Thyroid gland (tissue), 4 donors: ENCODE measurements around the gene MAP1LC3B2. TPM values are rescaled to one million over a fixed set of nuclear protein-coding genes. Genes with fewer than 3 reads are reported as not detected.

Source experiments
- DNase-seq, 2 donors: peaks; one replicate each; pipeline ENCODE4 v3.0.0-alpha.2; 2019
- H3K27ac ChIP-seq, 3 donors: fragments of 200-600 bp; sonication (generic); 1 replicate in 2 of 3; 2 replicates in 1 of 3; pipeline ENCODE4 v1.5.1; 2016 to 2019; ENCODE audit warnings: mild to moderate bottlenecking in 1 of 3, moderate library complexity in 1 of 3
- H3K27me3 ChIP-seq: fragments of 200-600 bp; sonication (generic); one replicate; pipeline ENCODE4 v1.5.1; 2019
- H3K36me3 ChIP-seq, 2 donors: fragments of 200-600 bp; sonication (generic); one replicate each; pipeline ENCODE4 v1.5.1; 2016 to 2019
- H3K4me1 ChIP-seq, 2 donors: fragments of 200-600 bp; sonication (generic); one replicate each; pipeline ENCODE4 v1.5.1; 2017 to 2019
- H3K4me3 ChIP-seq, 3 donors: fragments of 200-600 bp; sonication (generic); replicated peaks in 1 of 3; 1 replicate in 2 of 3; 2 replicates in 1 of 3; pipeline ENCODE4 v1.5.1; 2016; ENCODE audit warnings: mild to moderate bottlenecking in 1 of 3
- H3K9me3 ChIP-seq: fragments of 200-600 bp; sonication (generic); one replicate; pipeline ENCODE4 v1.5.1; 2017
- POLR2A ChIP-seq, 2 donors: fragments of 450-650 bp; IDR thresholded peaks; one replicate each; pipeline ENCODE4 v1.6.1; 2017; ENCODE audit warnings: antibody characterized with exemption in 2 of 2, mild to moderate bottlenecking in 2 of 2, moderate library complexity in 1 of 2
- WGBS, 2 donors: methylation state at CpG; one replicate each; pipeline ENCODE4 v1.1.5; 2017; 5-methylcytosine and 5-hydroxymethylcytosine counted together
- intact Hi-C: fragments of 100-400 bp; cut with DNase I; formaldehyde crosslinking; loops from one replicate; pipeline ENCODE4 v1.15.1; 2023
- total RNA-seq, 4 donors: library from RNA; depleted of rRNA; stranded (reverse); fragments of >200 nt; gene quantifications; one replicate each; pipeline ENCODE4 v1.2.3, GENCODE V29; 2016
- TF ChIP-seq, protein P1 (sequence below), 6 experiments: fragments of 200-600 bp in 3 of 6; fragments of 450-650 bp in 3 of 6; sonication (generic) in 3 of 6; IDR thresholded peaks; one replicate each; pipeline ENCODE4 v1.5.1; 2016 to 2019; ENCODE audit warnings: antibody characterized with exemption in 6 of 6, mild to moderate bottlenecking in 2 of 6, inconsistent platforms in 1 of 6, moderate library complexity in 1 of 6

MAP1LC3B2 gene
- total RNA-seq, 4 donors from 2014 or later, result 1.6 TPM; not detected in 3

DNA sequence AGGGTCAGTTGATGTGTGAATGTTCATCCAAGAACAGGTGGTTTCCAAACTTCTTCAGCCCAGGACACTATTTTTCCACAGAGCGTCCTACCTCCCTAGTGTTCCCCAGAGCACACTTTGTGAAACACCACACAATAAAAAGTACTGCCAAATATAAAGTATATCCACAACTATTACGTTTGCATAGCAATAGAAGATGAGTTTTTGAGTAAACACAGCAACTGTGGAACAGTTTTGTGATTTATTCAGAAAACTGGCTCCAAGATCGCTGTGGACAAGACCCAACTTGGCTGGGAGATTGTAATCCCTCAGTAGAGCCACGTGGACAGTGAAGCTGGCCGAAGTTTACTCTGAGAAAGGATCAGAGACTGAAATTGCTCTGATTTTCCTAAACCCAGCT, 14.5 kb upstream of the MAP1LC3B2 start:
- peaks cover 18 to 35% of the 10 kb centered on the region in 2 donors for H3K4me1 ChIP-seq
- H3K4me3 ChIP-seq, result no peak overlapping the region
- H3K36me3 ChIP-seq, result no peaks in the 10 kb centered on the region
- TF ChIP-seq, protein P1, sequence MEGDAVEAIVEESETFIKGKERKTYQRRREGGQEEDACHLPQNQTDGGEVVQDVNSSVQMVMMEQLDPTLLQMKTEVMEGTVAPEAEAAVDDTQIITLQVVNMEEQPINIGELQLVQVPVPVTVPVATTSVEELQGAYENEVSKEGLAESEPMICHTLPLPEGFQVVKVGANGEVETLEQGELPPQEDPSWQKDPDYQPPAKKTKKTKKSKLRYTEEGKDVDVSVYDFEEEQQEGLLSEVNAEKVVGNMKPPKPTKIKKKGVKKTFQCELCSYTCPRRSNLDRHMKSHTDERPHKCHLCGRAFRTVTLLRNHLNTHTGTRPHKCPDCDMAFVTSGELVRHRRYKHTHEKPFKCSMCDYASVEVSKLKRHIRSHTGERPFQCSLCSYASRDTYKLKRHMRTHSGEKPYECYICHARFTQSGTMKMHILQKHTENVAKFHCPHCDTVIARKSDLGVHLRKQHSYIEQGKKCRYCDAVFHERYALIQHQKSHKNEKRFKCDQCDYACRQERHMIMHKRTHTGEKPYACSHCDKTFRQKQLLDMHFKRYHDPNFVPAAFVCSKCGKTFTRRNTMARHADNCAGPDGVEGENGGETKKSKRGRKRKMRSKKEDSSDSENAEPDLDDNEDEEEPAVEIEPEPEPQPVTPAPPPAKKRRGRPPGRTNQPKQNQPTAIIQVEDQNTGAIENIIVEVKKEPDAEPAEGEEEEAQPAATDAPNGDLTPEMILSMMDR (IDR thresholded peaks at IDR 0.05), result no peak
- no peak for TF ChIP-seq POLR2A (IDR thresholded peaks at IDR 0.05)
- no peaks in the 10 kb centered on the region for H3K9me3 ChIP-seq
- DNase-seq, result no peak
- intact Hi-C loops, result loop anchor here (10.0 kb wide), 1 partner anchor 50 kb away; no protein-coding TSS in a partner anchor
- 67 to 86% methylated on average over 5 of the region's 5 CpGs for WGBS, 2 donors
- no peaks in the 10 kb centered on the region for H3K27me3 ChIP-seq
- H3K27ac ChIP-seq, result no peak overlapping the region

GRCh38 chr12:116545144-116545543, 14.0 kb upstream of the MAP1LC3B2 start:
- no peak overlapping the region for H3K4me3 ChIP-seq
- intact Hi-C loops, result loop anchor here (10.0 kb wide), 1 partner anchor 50 kb away; no protein-coding TSS in a partner anchor
- H3K27ac ChIP-seq, result no peak overlapping the region
- TF ChIP-seq, protein P1 (IDR thresholded peaks at IDR 0.05), result no peak
- TF ChIP-seq POLR2A (IDR thresholded peaks at IDR 0.05), result no peak
- H3K4me1 ChIP-seq, result peaks cover 15 to 30% of the 10 kb centered on the region in 2 donors
- no peaks in the 10 kb centered on the region for H3K9me3 ChIP-seq
- H3K36me3 ChIP-seq, result no peaks in the 10 kb centered on the region
- WGBS, 2 donors, result 68 to 69% methylated on average over 6 of the region's 6 CpGs
- H3K27me3 ChIP-seq, result no peaks in the 10 kb centered on the region
- no peak for DNase-seq

DNA sequence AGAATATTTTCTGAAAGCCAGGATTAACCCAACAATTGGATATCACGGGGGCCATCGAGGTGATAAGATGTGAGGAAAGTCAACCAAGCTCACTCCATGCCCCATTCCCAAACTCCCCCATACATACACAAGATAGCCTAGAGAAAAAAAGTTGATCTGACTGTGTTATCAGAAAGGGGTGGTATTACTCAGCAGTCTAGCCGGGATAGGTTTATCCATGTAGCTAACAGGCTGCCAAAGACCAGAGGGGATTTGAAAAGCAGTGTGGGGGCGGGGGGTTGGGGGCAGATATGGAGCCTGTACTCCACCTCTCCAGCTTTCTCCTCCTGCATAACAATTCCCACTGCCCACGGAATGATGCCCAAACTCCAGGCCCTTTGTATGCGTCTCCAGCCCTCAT, 13.2 kb upstream of the MAP1LC3B2 start:
- no peak for TF ChIP-seq POLR2A (IDR thresholded peaks at IDR 0.05)
- TF ChIP-seq, protein P1 (IDR thresholded peaks at IDR 0.05), result no peak
- H3K36me3 ChIP-seq, result no peaks in the 10 kb centered on the region
- DNase-seq, result no peak
- intact Hi-C loops, result loop anchor here (10.0 kb wide), 1 partner anchor 49 kb away; no protein-coding TSS in a partner anchor
- peaks cover 15 to 24% of the 10 kb centered on the region in 2 donors for H3K4me1 ChIP-seq
- 94 to 95% methylated on average over 6 of the region's 6 CpGs for WGBS, 2 donors
- H3K4me3 ChIP-seq, result no peak overlapping the region
- H3K9me3 ChIP-seq, result no peaks in the 10 kb centered on the region
- H3K27me3 ChIP-seq, result no peaks in the 10 kb centered on the region
- no peak overlapping the region for H3K27ac ChIP-seq

- Histone ChIP-seq H3K27ac (no peak overlapping the region), H3K9me3 (no peaks in the 10 kb centered on the region), H3K4me1 (peaks cover 5 to 15% of the 10 kb centered on the region in 2 donors), H3K36me3 (no peaks in the 10 kb centered on the region), H3K4me3 (no peak overlapping the region), H3K27me3 (no peaks in the 10 kb centered on the region)
- no peak for DNase-seq
- intact Hi-C loops, result loop anchor here (10.0 kb wide), 1 partner anchor 47 kb away; no protein-coding TSS in a partner anchor
- 55 to 72% methylated on average over 10 of the region's 10 CpGs for WGBS, 2 donors
- TF ChIP-seq, protein P1 (IDR thresholded peaks at IDR 0.05), result no peak
- no peak for TF ChIP-seq POLR2A (IDR thresholded peaks at IDR 0.05)
Observed at GRCh38 chr12:116547955-116548501, 11.2 kb upstream of the MAP1LC3B2 start.

- H3K4me3 ChIP-seq, result no peak overlapping the region
- intact Hi-C loops, result loop anchor here (10.0 kb wide), 1 partner anchor 45 kb away; no protein-coding TSS in a partner anchor
- no peak overlapping the region for H3K27ac ChIP-seq
- no peaks in the 10 kb centered on the region for H3K36me3 ChIP-seq
- DNase-seq, result no peak
- H3K4me1 ChIP-seq, result no peaks in the 10 kb centered on the region
- TF ChIP-seq, protein P1 (IDR thresholded peaks at IDR 0.05), result no peak
- no peak for TF ChIP-seq POLR2A (IDR thresholded peaks at IDR 0.05)
- H3K27me3 ChIP-seq, result no peaks in the 10 kb centered on the region
- 88 to 92% methylated on average over 10 of the region's 10 CpGs for WGBS, 2 donors
- H3K9me3 ChIP-seq, result no peaks in the 10 kb centered on the region
Observed at GRCh38 chr12:116549993-116550392, 9.2 kb upstream of the MAP1LC3B2 start.
